ENCODE measurements around the gene ABR.

The ABR gene

DNA sequence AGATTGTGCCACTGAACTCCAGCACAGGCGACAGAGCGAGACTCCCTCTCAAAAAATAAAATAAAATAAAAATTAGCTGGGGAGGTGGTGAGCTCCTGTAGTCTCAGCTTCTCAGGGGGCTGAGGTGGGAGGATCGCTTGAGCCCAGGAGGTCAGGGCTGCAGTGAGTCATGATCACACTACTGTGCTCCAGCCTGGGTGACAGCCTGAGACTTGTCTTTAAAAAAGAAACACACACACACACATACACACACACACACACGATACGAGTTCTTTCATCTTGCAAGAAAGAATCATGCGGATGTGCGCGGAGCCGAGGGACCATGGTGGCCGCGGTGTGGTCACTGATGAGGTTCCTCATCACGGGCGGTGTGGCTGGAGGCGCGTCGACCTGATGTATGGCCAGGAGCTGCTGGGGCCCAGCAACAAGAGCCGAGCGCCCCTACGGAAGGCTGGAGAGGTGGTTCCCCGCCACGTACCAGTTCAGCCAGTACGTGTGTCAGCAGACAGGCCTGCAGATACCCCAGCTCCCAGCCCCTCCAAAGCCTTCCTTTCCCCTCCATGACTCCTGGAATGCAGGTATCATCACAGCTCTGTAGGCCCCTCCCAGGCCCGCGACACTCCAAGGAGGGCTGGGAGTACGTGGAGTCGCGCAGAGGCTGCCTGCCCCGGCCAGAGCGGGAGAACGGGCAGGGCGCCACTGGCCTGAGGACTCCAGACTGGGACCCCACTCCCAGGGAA is 220.9 kb downstream of the ABR start:
- no peak for DNase-seq (ENCODE audit: low spot score)

GRCh38 chr17:957856-958421 is 221.8 kb downstream of the ABR start:
- DNase-seq (ENCODE audit: low spot score) = no peak

DNA sequence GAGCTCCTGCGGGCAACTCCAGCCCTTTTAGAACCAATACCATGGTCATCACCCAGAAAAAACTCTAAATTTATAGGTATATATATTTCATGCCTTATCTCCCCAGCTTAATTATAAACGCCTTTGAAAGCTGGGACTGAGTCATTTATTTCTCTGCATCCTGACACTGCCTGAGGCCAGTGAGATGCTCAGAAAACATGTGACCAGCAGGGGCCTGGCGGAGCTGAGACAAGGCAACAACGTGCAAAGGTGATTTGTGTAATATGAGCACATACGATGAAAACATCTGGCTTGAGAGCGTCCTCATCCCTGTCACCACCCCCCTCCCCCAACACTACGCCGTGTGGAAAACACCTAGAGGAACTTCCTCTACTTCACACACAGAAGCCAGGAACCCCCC is 222.9 kb downstream of the ABR start:
- DNase-seq (ENCODE audit: low spot score) = no peak

DNA sequence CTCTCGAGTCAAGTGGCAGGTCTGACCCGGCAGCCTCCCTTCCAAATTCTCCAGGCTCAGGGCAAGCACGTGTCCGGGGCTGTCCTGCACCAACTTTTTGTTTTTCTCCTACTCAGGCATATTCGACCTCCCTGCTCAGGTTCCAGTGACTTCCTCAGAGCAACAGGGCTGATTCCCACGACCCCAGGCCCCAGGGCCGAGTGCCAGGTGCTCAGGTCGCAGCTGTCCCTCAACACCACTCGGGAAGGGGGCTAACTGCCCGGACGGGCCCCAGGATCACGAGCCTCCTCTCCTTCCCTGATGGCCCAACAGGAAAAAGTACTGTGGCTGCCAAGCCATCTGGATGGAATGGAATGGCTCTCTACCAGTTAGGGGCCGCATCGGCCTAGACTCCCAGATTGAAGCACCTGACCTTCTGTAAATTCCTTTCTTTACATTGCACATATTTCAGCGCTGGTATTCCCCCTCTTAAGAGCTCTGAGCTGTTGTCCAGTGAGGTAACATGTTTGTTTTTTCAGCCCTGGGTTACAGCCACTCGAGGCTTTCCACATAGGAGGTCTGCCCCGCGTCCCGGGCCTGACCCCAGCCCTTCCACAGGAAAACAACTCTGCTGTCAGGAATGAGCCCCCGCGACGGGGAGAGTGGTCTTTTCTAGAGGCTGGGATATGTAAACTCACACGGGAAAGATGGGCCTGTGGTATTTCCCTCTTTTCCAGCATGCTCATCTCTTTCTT is 225.2 kb downstream of the ABR start:
- no peak for DNase-seq (ENCODE audit: low spot score)

- DNase-seq (ENCODE audit: low spot score) = no peak
These were observed 226.0 kb downstream of the ABR start for GRCh38 chr17:953767-954166.
